NCI-H774 (cell line): Measurements from ENCODE around the gene SRP72.
"Not testable (repeated sequence)": the region's sequence is repeated elsewhere in the genome, so short reads cannot be mapped to it uniquely, and the experiment has no call there.

Experiments
- DNase-seq: peaks from one replicate; lab custom pipeline; 2025; lab: John Stamatoyannopoulos, UW

SRP72 gene

GRCh38 chr4:56465599-56466295, 1.7 kb upstream of the SRP72 start:
- DNase-seq, result no peak

GRCh38 chr4:56466296-56466761, 1.1 kb upstream of the SRP72 start:
- DNase-seq, result not testable (repeated sequence)

- no peak for DNase-seq
Observed at GRCh38 chr4:56466910-56467283, 520 bp upstream of the SRP72 start.

GRCh38 chr4:56468097-56468422, 643 bp downstream of the SRP72 start:
- no peak for DNase-seq

GRCh38 chr4:56469489-56470210, 2.2 kb downstream of the SRP72 start:
- DNase-seq, result no peak

- DNase-seq, result no peak
Observed at GRCh38 chr4:56475917-56476316, 8.5 kb downstream of the SRP72 start.

- DNase-seq, result no peak
Observed at GRCh38 chr4:56477192-56477702, 9.8 kb downstream of the SRP72 start.

GRCh38 chr4:56480691-56481090, 13.3 kb downstream of the SRP72 start:
- no peak for DNase-seq

- DNase-seq, result no peak
Observed at GRCh38 chr4:56496241-56496640, 28.8 kb downstream of the SRP72 start.

- DNase-seq, result no peak
Observed at GRCh38 chr4:56505269-56506130, 38.1 kb downstream of the SRP72 start, which contains the start of gene ARL9. ARL9 (plus strand) TSS chr4:56505791; CDS start chr4:56505863, 72 bp downstream.

GRCh38 chr4:56511098-56511497, 43.7 kb downstream of the SRP72 start:
- DNase-seq, result no peak

- no peak for DNase-seq
Observed at GRCh38 chr4:56512166-56512565, 44.7 kb downstream of the SRP72 start.

- DNase-seq, result no peak
Observed at GRCh38 chr4:56513517-56513916, 46.1 kb downstream of the SRP72 start.

- DNase-seq, result peak; percentile 19
Observed at GRCh38 chr4:56530269-56531148, 63.1 kb downstream of the SRP72 start.

GRCh38 chr4:56531149-56531770, 63.8 kb downstream of the SRP72 start:
- no peak for DNase-seq

GRCh38 chr4:56531823-56532222, 64.4 kb downstream of the SRP72 start:
- DNase-seq, result no peak

GRCh38 chr4:56532239-56532638, 64.8 kb downstream of the SRP72 start:
- DNase-seq, result no peak

- no peak for DNase-seq
Observed at GRCh38 chr4:56535915-56536314, 68.5 kb downstream of the SRP72 start.

- DNase-seq, result no peak
Observed at GRCh38 chr4:56537147-56537546, 69.7 kb downstream of the SRP72 start.

GRCh38 chr4:56540826-56541225, 73.4 kb downstream of the SRP72 start:
- DNase-seq, result no peak

GRCh38 chr4:56544573-56545131, 77.2 kb downstream of the SRP72 start:
- peak; percentile 84 for DNase-seq
